ENCODE measurements around the gene SUSD1. TPM values are rescaled to one million over a fixed set of nuclear protein-coding genes. Genes with fewer than 3 reads are reported as not detected.

SUSD1 gene
- total and polyA plus RNA-seq, 8 donors = 2.6 to 14.8 (median 4.4) TPM

- ATAC-seq (no peak), DNase-seq (no peak), FAIRE-seq (no peak)
- no peak for TF ChIP-seq CTCF (IDR thresholded peaks at IDR 0.05)
- H3K4me1 ChIP-seq = peaks cover 0 to 13% (median 4%) of the 10 kb centered on the region in 3 donors
- H3K36me3 ChIP-seq = no peaks in the 10 kb centered on the region
- 95 to 100% methylated on average over 3 of the region's 3 CpGs for WGBS, 2 donors
- H3K4me3 ChIP-seq = no peak overlapping the region
- H3K9me3 ChIP-seq = no peaks in the 10 kb centered on the region
- peak overlapping the region in 1 of 4 donors; percentile 70 for H3K27ac ChIP-seq
- intact Hi-C loops (cut with DNase I) = no loop called here
- no peaks in the 10 kb centered on the region for H3K27me3 ChIP-seq
Observed at GRCh38 chr9:112011051-112011620, 164.0 kb downstream of the SUSD1 start.

DNA sequence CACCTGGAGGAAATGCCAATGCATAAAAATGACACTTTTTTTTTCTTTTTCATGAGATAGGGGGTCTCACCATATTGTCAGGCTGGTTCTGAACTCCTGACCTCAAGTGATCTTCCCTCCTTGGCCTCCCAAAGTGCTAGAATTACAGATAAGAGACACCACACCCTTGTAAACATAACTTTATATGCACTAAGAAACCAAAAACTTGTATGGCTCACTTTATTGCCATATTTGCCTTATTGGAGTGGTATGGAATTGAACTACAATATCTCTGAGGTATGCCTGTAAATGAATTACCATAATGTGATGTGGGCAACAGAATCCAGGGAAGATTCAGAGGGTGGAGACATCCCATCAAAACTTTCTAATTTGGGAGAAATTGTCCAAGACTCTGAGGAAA is 164.6 kb downstream of the SUSD1 start:
- Histone ChIP-seq H3K4me1 (peaks cover 0 to 13% (median 4%) of the 10 kb centered on the region in 3 donors), H3K36me3 (no peaks in the 10 kb centered on the region), H3K27ac (no peak overlapping the region), H3K27me3 (no peaks in the 10 kb centered on the region), H3K9me3 (no peaks in the 10 kb centered on the region), H3K4me3 (no peak overlapping the region)
- intact Hi-C loops (cut with DNase I) = no loop called here
- TF ChIP-seq CTCF (IDR thresholded peaks at IDR 0.05) = no peak
- ATAC-seq (no peak), FAIRE-seq (no peak), DNase-seq (no peak)

DNA sequence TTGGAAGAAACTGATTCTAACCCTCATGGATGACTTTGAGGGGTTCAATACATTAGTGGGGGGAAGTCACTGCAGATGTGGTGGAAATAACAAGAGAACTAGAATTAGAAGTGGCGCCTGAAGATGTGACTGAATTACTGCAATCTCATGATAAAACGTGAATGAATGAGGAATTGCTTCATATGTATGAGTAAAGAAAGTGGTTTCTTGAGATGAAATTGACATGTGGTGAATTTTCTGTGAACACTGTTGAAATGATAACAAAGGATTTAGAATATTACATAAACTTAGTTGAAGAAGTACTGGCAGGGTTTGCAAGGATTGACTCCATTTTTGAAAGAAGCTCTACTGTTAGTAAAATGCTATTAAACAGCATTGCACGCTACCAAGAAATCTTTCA is 165.4 kb downstream of the SUSD1 start:
- H3K4me3 ChIP-seq = no peak overlapping the region
- ATAC-seq (no peak), DNase-seq (no peak), FAIRE-seq (no peak)
- H3K27ac ChIP-seq = no peak overlapping the region
- no peaks in the 10 kb centered on the region for H3K27me3 ChIP-seq
- H3K9me3 ChIP-seq = no peaks in the 10 kb centered on the region
- no peak for TF ChIP-seq CTCF (IDR thresholded peaks at IDR 0.05)
- WGBS, 2 donors = 82 to 91% methylated on average over 3 of the region's 3 CpGs
- intact Hi-C loops (cut with DNase I) = no loop called here
- H3K4me1 ChIP-seq = peaks cover 0 to 13% (median 4%) of the 10 kb centered on the region in 3 donors
- H3K36me3 ChIP-seq = no peaks in the 10 kb centered on the region

- no peak for ATAC-seq
- H3K4me1 ChIP-seq = peaks cover 0 to 10% (median 3%) of the 10 kb centered on the region in 3 donors
- no peaks in the 10 kb centered on the region for H3K9me3 ChIP-seq
- intact Hi-C loops (cut with DNase I) = no loop called here
- H3K36me3 ChIP-seq = no peaks in the 10 kb centered on the region
- no peaks in the 10 kb centered on the region for H3K27me3 ChIP-seq
- no peak for TF ChIP-seq CTCF (IDR thresholded peaks at IDR 0.05)
- no peak overlapping the region for H3K27ac ChIP-seq
- 45 to 55% methylated on average over 6 of the region's 6 CpGs for WGBS, 2 donors
- H3K4me3 ChIP-seq = no peak overlapping the region
- no peak for FAIRE-seq
- DNase-seq = no peak
Observed at GRCh38 chr9:112007575-112008240, 167.4 kb downstream of the SUSD1 start.

- ATAC-seq = no peak
- DNase-seq = no peak
- H3K4me3 ChIP-seq = no peak overlapping the region
- H3K9me3 ChIP-seq = no peaks in the 10 kb centered on the region
- H3K36me3 ChIP-seq = no peaks in the 10 kb centered on the region
- H3K27me3 ChIP-seq = no peaks in the 10 kb centered on the region
- H3K27ac ChIP-seq = no peak overlapping the region
- intact Hi-C loops (cut with DNase I) = no loop called here
- FAIRE-seq = no peak
- H3K4me1 ChIP-seq = no peaks in the 10 kb centered on the region
- TF ChIP-seq CTCF (IDR thresholded peaks at IDR 0.05) = no peak
- WGBS, 2 donors = 84 to 86% methylated on average over 11 of the region's 11 CpGs
Observed at GRCh38 chr9:112006361-112007020, 168.6 kb downstream of the SUSD1 start.
